NCI-H146 treated with DMSO at 0.1 percent for 48 hours (cell line): ENCODE measurements around the gene LIMS3.
"Not testable (repeated sequence)": the region's sequence is repeated elsewhere in the genome, so short reads cannot be mapped to it uniquely, and the experiment has no call there.

ENCODE experiments used
- DNase-seq: peaks from one replicate; lab custom pipeline; 2025; ENCODE audit not compliant: unreplicated experiment; lab: John Stamatoyannopoulos, UW

Gene LIMS3

GRCh38 chr2:109898462-109899336, at the start of gene LIMS3:
TSS of gene LIMS3 (plus strand) at chr2:109898688. CDS start at chr2:109898729, 41 bp downstream.
- DNase-seq: not testable (repeated sequence)

GRCh38 chr2:109871129-109871751, 27.2 kb upstream of the LIMS3 start:
- not testable (repeated sequence) for DNase-seq

GRCh38 chr2:109876625-109877024, 21.9 kb upstream of the LIMS3 start:
- not testable (repeated sequence) for DNase-seq

DNA sequence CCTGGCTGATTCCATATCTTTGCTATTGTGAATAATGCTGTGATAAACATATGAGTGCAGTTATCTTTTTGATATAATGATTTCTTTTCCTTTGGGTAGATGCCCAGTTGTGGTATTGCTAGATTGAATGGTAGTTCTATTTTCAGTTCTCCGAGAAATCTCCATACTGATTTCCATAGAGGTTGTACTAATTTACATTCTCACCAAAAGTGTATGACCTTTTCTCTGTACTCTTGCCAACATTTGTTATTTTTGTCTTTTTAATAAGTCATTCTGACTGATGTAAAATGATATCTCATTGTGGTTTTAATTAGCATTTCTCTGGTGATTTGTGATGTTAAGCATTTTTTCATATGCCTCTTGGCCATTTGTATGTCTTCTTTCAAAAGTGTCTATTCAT, 16.4 kb upstream of the LIMS3 start:
- not testable (repeated sequence) for DNase-seq

DNA sequence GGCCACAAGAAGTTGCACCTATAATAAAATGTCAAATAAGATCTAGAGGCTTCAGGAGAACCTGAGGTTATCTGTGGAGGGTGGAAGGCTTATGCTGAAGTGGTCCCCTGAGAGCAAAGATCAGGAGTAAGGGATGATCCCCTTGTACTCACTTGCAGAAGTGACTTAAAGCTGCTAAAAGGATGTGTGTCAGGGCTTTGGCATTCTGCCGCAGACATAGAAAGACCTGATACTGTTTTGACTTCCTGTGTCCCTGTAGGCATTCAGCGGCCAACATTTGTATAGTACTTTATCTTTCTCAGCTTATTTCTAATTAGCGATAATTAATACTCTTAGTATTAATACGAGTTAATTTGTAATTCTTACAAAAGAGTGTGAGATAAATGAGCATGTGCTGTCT, 10.1 kb upstream of the LIMS3 start:
- DNase-seq: not testable (repeated sequence)

GRCh38 chr2:109889909-109890308, 8.6 kb upstream of the LIMS3 start:
- not testable (repeated sequence) for DNase-seq

DNA sequence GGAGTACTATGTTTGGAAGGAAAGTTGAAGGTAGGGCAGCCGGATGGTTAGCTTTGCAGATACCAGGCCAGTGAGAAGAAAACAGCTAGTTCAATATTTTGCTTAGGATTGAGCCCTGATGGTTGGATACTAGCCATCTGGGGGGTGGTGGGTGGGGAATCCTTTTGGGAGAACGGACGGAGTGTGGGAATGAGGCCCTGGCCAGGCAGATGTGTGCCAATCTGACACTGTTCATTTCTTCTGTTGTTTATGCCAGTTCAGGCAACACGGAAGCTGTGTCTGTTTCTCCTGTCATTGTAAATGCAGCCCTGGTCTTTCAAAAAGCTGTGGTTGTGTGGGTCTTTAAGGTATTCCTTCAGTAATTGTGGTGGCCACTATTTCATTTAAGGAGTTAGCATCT, 7.5 kb upstream of the LIMS3 start:
- DNase-seq: not testable (repeated sequence)

GRCh38 chr2:109893736-109894135, 4.8 kb upstream of the LIMS3 start:
- DNase-seq: not testable (repeated sequence)

DNA sequence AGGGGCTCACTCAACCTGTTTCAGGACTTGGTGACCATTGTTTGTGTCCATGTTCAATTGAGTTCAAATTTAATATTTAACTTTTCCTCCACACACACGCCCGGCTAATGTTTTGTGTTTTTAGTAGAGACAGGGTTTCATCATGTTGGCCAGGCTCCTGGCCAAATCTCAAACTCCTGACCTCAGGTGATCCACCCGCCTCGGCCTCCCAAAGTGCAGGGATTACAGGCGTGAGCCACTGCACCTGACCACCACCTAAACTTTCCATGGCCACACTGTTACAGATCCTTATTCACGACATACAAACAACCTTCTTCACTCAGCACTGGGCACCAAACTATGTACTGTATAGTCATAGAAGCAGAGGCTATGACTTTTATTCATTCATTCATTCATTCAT, 4.3 kb upstream of the LIMS3 start:
- DNase-seq: not testable (repeated sequence)

DNA sequence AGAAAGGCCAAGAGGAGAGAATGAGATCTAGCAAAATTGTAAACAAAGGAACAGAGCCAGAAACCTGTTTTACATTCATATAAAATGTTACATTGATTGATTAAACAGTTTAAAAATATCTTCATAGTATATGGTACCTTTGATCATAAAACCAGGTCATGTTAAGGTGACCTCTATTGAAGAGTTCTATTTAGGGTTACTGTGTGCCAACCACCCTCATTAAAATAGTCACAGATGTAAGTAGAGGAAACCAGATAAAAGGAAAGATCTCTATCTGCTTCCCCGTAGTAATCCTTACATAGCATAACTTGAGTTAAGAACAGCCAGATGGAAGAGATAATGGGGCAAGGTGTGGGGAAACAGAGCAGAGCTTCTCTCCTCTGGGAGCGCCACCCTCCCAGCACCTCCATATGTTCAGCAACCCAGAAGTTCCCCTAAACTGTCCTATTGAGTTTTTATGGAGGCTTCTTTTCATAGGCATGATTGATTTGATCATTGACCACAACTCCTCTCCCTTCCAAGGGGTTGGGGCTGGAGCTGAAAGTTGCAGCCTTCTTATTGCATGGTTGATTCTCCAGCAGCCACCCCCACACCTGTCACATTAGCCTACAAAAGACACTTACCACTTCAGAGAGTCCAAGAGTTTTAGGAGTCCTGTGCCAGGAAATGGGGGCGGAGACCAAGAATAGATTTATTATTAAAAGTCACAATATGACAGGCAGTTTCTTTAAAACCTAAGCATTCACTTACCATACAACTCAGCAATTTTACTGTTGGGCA, 3.2 kb upstream of the LIMS3 start:
- not testable (repeated sequence) for DNase-seq

DNA sequence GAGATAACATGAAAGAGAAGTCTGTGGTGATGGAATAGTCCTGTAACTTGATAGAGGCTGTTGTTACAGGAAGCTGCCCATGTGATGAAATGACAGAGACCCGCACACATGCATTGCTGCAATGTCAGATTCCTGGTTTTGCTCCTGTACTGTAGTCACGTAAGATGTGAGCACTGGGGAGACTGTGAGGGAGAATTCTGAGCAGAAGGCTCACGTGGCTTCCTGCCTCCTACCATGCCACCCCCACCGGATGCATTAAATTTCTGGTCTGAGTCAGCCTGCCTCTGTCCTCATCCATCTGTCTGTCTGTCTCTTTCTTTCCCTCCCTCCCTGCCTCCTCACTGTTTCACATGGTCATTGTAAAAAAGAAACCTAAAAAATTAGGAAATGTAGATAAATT, 2.3 kb upstream of the LIMS3 start:
- not testable (repeated sequence) for DNase-seq

DNA sequence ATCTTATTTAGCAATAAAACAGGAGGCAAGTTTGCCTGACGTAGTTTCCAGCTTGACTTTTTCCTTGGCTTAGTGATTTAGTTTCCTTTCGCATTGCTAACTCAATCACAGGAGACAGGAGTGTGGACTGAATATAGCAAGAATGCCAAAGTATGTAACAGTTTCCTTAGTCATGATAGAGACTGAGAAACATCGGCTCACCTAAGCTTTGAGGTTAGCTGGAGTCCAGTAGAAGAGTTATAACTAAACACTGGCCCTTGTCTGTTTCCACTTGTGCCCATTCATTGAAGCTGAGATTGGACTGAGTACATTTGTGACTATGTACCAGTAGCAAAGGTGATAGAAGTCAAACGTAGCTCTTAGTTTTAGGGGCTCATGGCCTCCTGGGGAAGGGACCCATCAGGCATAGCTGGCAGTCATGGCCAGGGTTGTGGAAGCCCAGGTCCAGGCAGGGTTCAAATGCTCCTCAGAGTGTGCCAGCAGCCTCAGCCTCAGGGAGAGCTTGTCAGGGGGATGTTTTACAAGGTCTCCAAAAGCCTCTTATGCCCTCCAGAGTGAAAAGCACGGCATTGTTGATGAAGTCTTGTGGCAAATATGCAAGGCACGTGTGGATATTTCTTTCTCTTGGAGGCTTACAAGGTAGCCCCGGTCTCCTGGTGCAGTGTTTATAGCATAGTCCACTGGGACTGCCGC, 573 bp upstream of the LIMS3 start:
- DNase-seq: not testable (repeated sequence)

- DNase-seq: not testable (repeated sequence)
Measured at GRCh38 chr2:109905796-109906195, 7.3 kb downstream of the LIMS3 start.

GRCh38 chr2:109908626-109909025, 10.1 kb downstream of the LIMS3 start:
- not testable (repeated sequence) for DNase-seq

DNA sequence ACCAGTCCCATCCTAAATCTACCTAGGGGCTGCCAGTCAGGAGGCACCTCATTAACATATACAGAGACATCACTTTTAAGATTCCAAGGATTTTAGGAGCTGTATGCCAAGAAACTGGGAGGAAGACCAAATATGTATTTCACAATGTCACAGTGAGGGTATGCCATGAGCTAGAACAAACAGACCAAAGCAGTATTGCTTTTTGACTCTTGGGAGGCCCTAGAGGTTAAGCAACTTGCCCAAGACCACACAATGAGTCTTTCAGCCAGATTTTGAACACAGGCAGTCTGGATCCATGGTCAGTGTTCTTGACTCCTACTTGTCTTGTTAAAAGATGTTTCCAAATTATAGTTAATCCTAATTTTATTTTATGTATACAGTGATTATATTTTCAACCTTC, 12.3 kb downstream of the LIMS3 start:
- DNase-seq: not testable (repeated sequence)

- not testable (repeated sequence) for DNase-seq
Measured at GRCh38 chr2:109913911-109914310, 15.4 kb downstream of the LIMS3 start.

- DNase-seq: not testable (repeated sequence)
Measured at GRCh38 chr2:109914552-109914951, 16.1 kb downstream of the LIMS3 start.

GRCh38 chr2:109915830-109916229, 17.3 kb downstream of the LIMS3 start:
- DNase-seq: not testable (repeated sequence)

DNA sequence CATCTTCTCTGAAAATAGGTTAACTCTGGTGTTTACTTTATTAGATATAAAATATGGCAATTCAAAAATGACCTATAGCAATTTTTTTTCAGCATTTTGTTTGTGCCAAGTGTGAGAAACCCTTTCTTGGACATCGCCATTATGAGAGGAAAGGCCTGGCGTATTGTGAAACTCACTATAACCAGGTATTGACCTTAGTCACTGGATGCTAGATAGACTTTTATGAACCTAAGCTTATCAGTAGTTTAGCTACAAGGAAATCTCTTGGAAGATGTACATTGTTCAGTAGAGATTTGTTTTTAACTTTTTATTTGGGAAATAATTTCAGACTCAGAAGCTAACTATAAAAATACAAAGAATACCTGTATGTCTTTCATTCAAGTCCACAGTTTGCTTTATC, 21.7 kb downstream of the LIMS3 start:
- not testable (repeated sequence) for DNase-seq

- not testable (repeated sequence) for DNase-seq
Measured at GRCh38 chr2:109921543-109922384, 23.3 kb downstream of the LIMS3 start.
